K562 (cell line): Measurements from ENCODE around the gene BSCL2. TPM values are rescaled to one million over a fixed set of nuclear protein-coding genes. Genes with fewer than 3 reads are reported as not detected.
A peak's percentile ranks its signal among the peaks of the same experiment; 100 is the strongest.

Experiments
- CHD1 ChIP-seq: fragments of 200-600 bp; sonication (generic); IDR thresholded peaks from one replicate; pipeline ENCODE4 v1.6.1; 2012; ENCODE audit warnings: mild to moderate bottlenecking, moderate library complexity, low read length, inconsistent platforms
- FOXP1 ChIP-seq: sonication (generic); formaldehyde crosslinking; IDR thresholded peaks from 2 replicates; pipeline ENCODE4 v1.8.0; 2022; ENCODE audit warnings: mild to moderate bottlenecking, missing genetic modification reagents
- GTF3C2 ChIP-seq: IDR thresholded peaks from 3 replicates; pipeline ENCODE4 v1.6.1; 2011; ENCODE audit warnings: borderline replicate concordance, mild to moderate bottlenecking, moderate library complexity; ENCODE audit not compliant: insufficient read length; ENCODE audit errors: extremely low read depth
- HDAC8 ChIP-seq: fragments of 450-650 bp; IDR thresholded peaks from 2 replicates; pipeline ENCODE4 v1.6.1; 2016; ENCODE audit warnings: mild to moderate bottlenecking, missing genetic modification characterization, moderate library complexity, missing compliant biosample characterization
- HOXB6 ChIP-seq: fragments of 250-450 bp; sonication (Bioruptor Pico); IDR thresholded peaks from 2 replicates; pipeline ENCODE4 v1.5.1; 2022; ENCODE audit warnings: mild to moderate bottlenecking, borderline replicate concordance
- MNT ChIP-seq, 2 experiments: fragments of 450-650 bp; conservative IDR thresholded peaks; 2 replicates each; pipeline ENCODE4 v1.6.1; 2017; ENCODE audit warnings: mild to moderate bottlenecking in 2 of 2, moderate library complexity in 2 of 2
- MTA1 ChIP-seq: fragments of 450-650 bp; IDR thresholded peaks from 2 replicates; pipeline ENCODE4 v1.6.1; 2017; ENCODE audit warnings: borderline replicate concordance
- NFXL1 ChIP-seq: fragments of 450-650 bp; formaldehyde crosslinking; IDR thresholded peaks from 2 replicates; pipeline ENCODE4 v1.4.0; 2021; ENCODE audit warnings: mild to moderate bottlenecking
- SAP30 ChIP-seq: fragments of 200-600 bp; sonication (generic); IDR thresholded peaks from 2 replicates; pipeline ENCODE4 v1.6.1; 2012; ENCODE audit warnings: borderline replicate concordance, low read depth, mild to moderate bottlenecking, moderate library complexity, low read length, control low read depth, inconsistent platforms; ENCODE audit not compliant: insufficient read depth, poor library complexity, severe bottlenecking
- SIN3A ChIP-seq, 2 experiments: fragments of 150-350 bp in 1 of 2; IDR thresholded peaks; 2 replicates each; pipeline ENCODE4 v1.6.1; 2011 to 2016; ENCODE audit warnings: borderline replicate concordance in 2 of 2, low read depth in 2 of 2, low read length in 2 of 2, mild to moderate bottlenecking in 2 of 2, moderate library complexity in 2 of 2; ENCODE audit not compliant: control insufficient read depth in 1 of 2
- SRSF7 ChIP-seq: fragments of 200-400 bp; formaldehyde crosslinking; optimal IDR thresholded peaks from 2 replicates; pipeline ENCODE3; 2017; ENCODE audit warnings: mild to moderate bottlenecking, low read depth, low read length
- TBL1XR1 ChIP-seq, 2 experiments: IDR thresholded peaks; 2 replicates each; pipeline ENCODE4 v1.6.1; 2012; ENCODE audit warnings: improper control_type of control experiment in 2 of 2, low read length in 2 of 2, mild to moderate bottlenecking in 1 of 2
- polyA plus RNA-seq, 8 experiments: library from polyadenylated mRNA; depleted of rRNA in 4 of 8; stranded (reverse) in 5 of 8; unstranded in 3 of 8; fragments of >200 nt; fragmentation: Nextera tagmentation in 2 of 8; fragmentation: Illumina TruSeq in 1 of 8; extraction: Ambion mirVana in 2 of 8; extraction: Trizol in 1 of 8; gene quantifications; 2 replicates each; pipeline versions ENCODE4 v1.2.1 to v1.2.3, GENCODE V29; 2011 to 2014; ENCODE audit warnings: inconsistent platforms in 1 of 8, missing spikeins in 1 of 8
- total RNA-seq, 7 experiments: library from RNA; depleted of rRNA in 6 of 7; stranded (reverse); fragments of >200 nt in 6 of 7; fragmentation: Illumina TruSeq in 2 of 7; extraction: Trizol in 2 of 7; gene quantifications; 2 replicates each; pipeline versions ENCODE4 v1.2.1 to v1.2.3, GENCODE V29; 2011 to 2021; ENCODE audit warnings: low replicate concordance in 1 of 7

BSCL2 gene
- total and polyA plus RNA-seq, 9 of the 15 experiments (the other 6 are each of a cell fraction or from before 2014, with no cell fraction given), result 18.9 to 51.7 (median 35.2) TPM

GRCh38 chr11:62665599-62666258, 41.5 kb downstream of the BSCL2 start (continued):
- TF ChIP-seq MNT (conservative IDR thresholded peaks at IDR 0.05) (peak in 1 of 2 experiments; percentile 9; a peak in 1 of 4 replicates), SIN3A (IDR thresholded peaks at IDR 0.05; ENCODE audit: borderline replicate concordance in 2 of 2, control insufficient read depth in 1 of 2, low read depth in 2 of 2, low read length in 2 of 2) (peak in 1 of 2 experiments; percentile 53; a peak in 1 of 4 replicates), MTA1 (0 out of 2 replicates have a peak, but pooled peaks have one; percentile 25), HDAC8 (tag) (no peak), SAP30 (peak; percentile 32), HOXB6 (CRISPR knock-in tag) (no peak), FOXP1 (CRISPR knock-in tag) (0 out of 2 replicates have a peak, but pooled peaks have one; percentile 36), TBL1XR1 (IDR thresholded peaks at IDR 0.05; ENCODE audit: low read length in 2 of 2) (0 out of 4 replicates have a peak, but pooled peaks of 1 of the 2 experiments have one; percentile 13), NFXL1 (CRISPR knock-in tag) (0 out of 2 replicates have a peak, but pooled peaks have one; percentile 2), CHD1 (peak; percentile 64), SRSF7 (no peak), GTF3C2 (no peak)
- TF ChIP-seq, all 486 proteins: peak for 41
